PC-3 (cell line): ENCODE measurements around the gene CEACAM19. TPM values are rescaled to one million over a fixed set of nuclear protein-coding genes. Genes with fewer than 3 reads are reported as not detected.
A peak's percentile ranks its signal among the peaks of the same experiment; 100 is the strongest.
"Not testable (repeated sequence)": the region's sequence is repeated elsewhere in the genome, so short reads cannot be mapped to it uniquely, and the experiment has no call there.

ENCODE experiments used
- ATAC-seq: fragments of 200-7000 bp; cut with Tn5 transposase; 2 replicates; pipeline ENCODE4 v1.9.1; 2020; ENCODE audit warnings: mild to moderate bottlenecking, moderate library complexity
- BruUV-seq: library from RNA; stranded (reverse); fragments of 400-500 nt; replicated peaks from 2 replicates; lab custom pipeline; 2021; lab: Mats Ljungman, UMichigan
- CTCF ChIA-PET: fragments of 300-600 bp; sonication (Branson Sonifier 250); formaldehyde crosslinking; loops from one replicate; lab custom pipeline; 2022; ENCODE audit warnings: antibody characterized with exemption; lab: Charles Lee
- POLR2A ChIA-PET: fragments of 300-600 bp; sonication (Branson Sonifier 250); formaldehyde crosslinking; loops from one replicate; lab custom pipeline; 2022; ENCODE audit warnings: antibody characterized with exemption; ENCODE audit not compliant: unreplicated experiment; lab: Charles Lee
- DNase-seq: peaks from one replicate; pipeline ENCODE4 v3.0.0-alpha.2; 2015
- H2AFZ ChIP-seq: fragments of 300-600 bp; sonication (generic); 2 replicates; pipeline ENCODE4 v1.6.0; 2016; ENCODE audit warnings: antibody characterized with exemption, low read length
- H3F3A ChIP-seq: fragments of 300-600 bp; sonication (generic); one replicate; pipeline ENCODE4 v1.6.0; 2017; ENCODE audit warnings: antibody characterized with exemption, low read length, control low read depth, mild to moderate bottlenecking; ENCODE audit not compliant: unreplicated experiment
- H3K27ac ChIP-seq: fragments of 300-600 bp; sonication (generic); 2 replicates; pipeline ENCODE4 v1.5.1; 2016; ENCODE audit warnings: mild to moderate bottlenecking, low read length
- H3K27me3 ChIP-seq: fragments of 300-600 bp; sonication (generic); 2 replicates; pipeline ENCODE4 v1.6.1; 2016; ENCODE audit warnings: low read length, mixed read lengths
- H3K36me3 ChIP-seq: fragments of 300-600 bp; sonication (generic); 2 replicates; pipeline ENCODE4 v1.6.1; 2016; ENCODE audit warnings: low read depth, mixed run types, low read length, mixed read lengths
- H3K4me1 ChIP-seq: fragments of 300-600 bp; sonication (generic); 2 replicates; pipeline ENCODE4 v1.5.1; 2016; ENCODE audit warnings: low read length; ENCODE audit not compliant: insufficient read depth
- H3K4me2 ChIP-seq: fragments of 300-600 bp; sonication (generic); 2 replicates; pipeline ENCODE4 v1.6.0; 2016; ENCODE audit warnings: low read length
- H3K4me3 ChIP-seq: fragments of 300-600 bp; sonication (generic); 2 replicates; pipeline ENCODE4 v1.5.1; 2016; ENCODE audit warnings: mild to moderate bottlenecking, low read length, mixed read lengths
- H3K79me2 ChIP-seq: fragments of 300-600 bp; sonication (generic); 2 replicates; pipeline ENCODE4 v1.6.1; 2017; ENCODE audit warnings: low read length, mixed read lengths
- H3K9ac ChIP-seq: fragments of 300-600 bp; sonication (generic); 2 replicates; pipeline ENCODE4 v1.6.0; 2016; ENCODE audit warnings: mild to moderate bottlenecking, low read length
- H3K9me2 ChIP-seq: fragments of 300-600 bp; sonication (generic); replicated peaks from 2 replicates; pipeline ENCODE4 v1.6.1; 2016; ENCODE audit warnings: mixed run types, low read length, mixed read lengths
- H3K9me3 ChIP-seq: fragments of 300-600 bp; sonication (generic); 2 replicates; pipeline ENCODE4 v1.6.1; 2016; ENCODE audit warnings: low read length, mixed read lengths
- H4K20me1 ChIP-seq: fragments of 300-600 bp; sonication (generic); 2 replicates; pipeline ENCODE4 v1.6.1; 2016; ENCODE audit warnings: low read length, mixed read lengths
- CTCF ChIP-seq: fragments of 300-600 bp; sonication (generic); conservative IDR thresholded peaks from 2 replicates; pipeline ENCODE4 v1.5.1; 2017; ENCODE audit warnings: antibody characterized with exemption, low read depth, mild to moderate bottlenecking, low read length
- EZH2 ChIP-seq: fragments of 300-600 bp; sonication (generic); IDR thresholded peaks from one replicate; pipeline ENCODE4 v1.6.1; 2017; ENCODE audit warnings: antibody characterized with exemption, mild to moderate bottlenecking, low read length; ENCODE audit not compliant: unreplicated experiment
- EZH2phosphoT487 ChIP-seq: fragments of 300-600 bp; sonication (generic); IDR thresholded peaks from 2 replicates; pipeline ENCODE4 v1.6.1; 2018; ENCODE audit warnings: mild to moderate bottlenecking, antibody characterized with exemption, low read length, borderline replicate concordance
- intact Hi-C: fragments of 100-400 bp; cut with micrococcal nuclease; formaldehyde crosslinking; loops from 2 replicates; pipeline ENCODE4 v1.9.0; 2023
- total RNA-seq: library from RNA; depleted of rRNA; stranded (reverse); fragments of >200 nt; gene quantifications from 2 replicates; pipeline ENCODE4 v1.2.3, GENCODE V29; 2014

The CEACAM19 gene
- total RNA-seq, 1 experiment from 2014 or later: 4.3 TPM

GRCh38 chr19:44624840-44625354 is 46.4 kb upstream of the CEACAM19 start:
- H3K27me3 ChIP-seq: no peaks in the 10 kb centered on the region
- BruUV-seq: no TSS peak
- H4K20me1 ChIP-seq: no peaks in the 10 kb centered on the region
- no peaks in the 10 kb centered on the region for H3K9me2 ChIP-seq
- no peak for ATAC-seq
- ChIA-PET POLR2A (no interaction called here), CTCF (no interaction called here)
- no peaks in the 10 kb centered on the region for H3K79me2 ChIP-seq
- H3K9me3 ChIP-seq: no peaks in the 10 kb centered on the region
- no peak for TF ChIP-seq EZH2phosphoT487
- no peak for TF ChIP-seq CTCF
- no peak for TF ChIP-seq EZH2
- no peak overlapping the region for H3K9ac ChIP-seq
- H3K36me3 ChIP-seq: peaks cover 4% of the 10 kb centered on the region; the same call in 1 of the 2 replicates
- no peak overlapping the region for H3K4me2 ChIP-seq
- peak overlapping the region; percentile 76; the same call in 1 of the 2 replicates for H3K27ac ChIP-seq
- peaks cover 23% of the 10 kb centered on the region for H3K4me1 ChIP-seq
- H3F3A ChIP-seq: no peaks in the 10 kb centered on the region
- intact Hi-C loops: no loop called here
- H2AFZ ChIP-seq: no peak overlapping the region
- DNase-seq: no peak
- H3K4me3 ChIP-seq: no peak overlapping the region

DNA sequence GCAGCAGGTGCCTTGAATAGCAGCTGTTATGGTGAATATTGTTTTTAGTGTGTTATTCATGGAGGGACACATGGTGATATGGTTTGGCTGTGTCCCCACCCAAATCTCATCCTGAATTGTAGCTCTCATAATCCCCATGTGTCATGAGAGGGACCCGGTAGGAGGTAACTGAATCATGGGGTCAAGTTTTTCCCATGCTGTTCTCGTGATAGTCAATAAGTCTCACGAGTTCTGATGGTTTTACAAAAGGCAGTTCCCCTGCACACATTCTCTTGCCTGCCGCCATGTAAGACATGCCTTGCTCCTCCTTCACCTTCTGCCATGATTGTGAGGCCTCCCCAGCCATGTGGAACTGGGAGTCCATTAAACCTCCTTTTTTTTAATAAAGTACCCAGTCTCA is 45.6 kb upstream of the CEACAM19 start:
- H3K9ac ChIP-seq: not testable (repeated sequence)

GRCh38 chr19:44626048-44626624 is 45.1 kb upstream of the CEACAM19 start:
- POLR2A ChIA-PET: interaction anchor here (0.6 kb wide), 1 partner anchor 37 kb away, joined by 7 read pairs; no protein-coding TSS in a partner anchor
- no peak for TF ChIP-seq CTCF
- no peak for TF ChIP-seq EZH2phosphoT487
- TF ChIP-seq EZH2: no peak
- intact Hi-C loops: no loop called here
- H3K36me3 ChIP-seq: peaks cover 4% of the 10 kb centered on the region; the same call in 1 of the 2 replicates
- no TSS peak for BruUV-seq
- H3K27me3 ChIP-seq: no peaks in the 10 kb centered on the region
- no peaks in the 10 kb centered on the region for H4K20me1 ChIP-seq
- H3K79me2 ChIP-seq: no peaks in the 10 kb centered on the region
- CTCF ChIA-PET: no interaction called here
- peak; percentile 98 for ATAC-seq
- peak; percentile 96 for DNase-seq
- peaks cover 23% of the 10 kb centered on the region for H3K4me1 ChIP-seq
- H3K4me2 ChIP-seq: peak overlapping the region; percentile 29; the same call in 1 of the 2 replicates
- H3K27ac ChIP-seq: peak overlapping the region; percentile 76
- H3K9me3 ChIP-seq: no peaks in the 10 kb centered on the region
- H3K9me2 ChIP-seq: no peaks in the 10 kb centered on the region
- H3K9ac ChIP-seq: no peak overlapping the region
- H3K4me3 ChIP-seq: no peak overlapping the region
- H2AFZ ChIP-seq: no peak overlapping the region
- H3F3A ChIP-seq: no peaks in the 10 kb centered on the region

More for the DNA sequence above, 45.6 kb upstream of the CEACAM19 start:
- H3K79me2 ChIP-seq, H3K9me2 ChIP-seq, POLR2A ChIA-PET, ATAC-seq, H3K9me3 ChIP-seq, H3K27me3 ChIP-seq, H3K4me2 ChIP-seq, H3F3A ChIP-seq, H3K36me3 ChIP-seq, H3K4me3 ChIP-seq, H2AFZ ChIP-seq, CTCF ChIA-PET, BruUV-seq, H4K20me1 ChIP-seq, intact Hi-C loops: not testable (repeated sequence)
- peak overlapping the region; percentile 76 for H3K27ac ChIP-seq
- H3K4me1 ChIP-seq: peaks cover 23% of the 10 kb centered on the region
- DNase-seq: peak; percentile 31
